H1 (cell line): Measurements from ENCODE around the gene CDKN3. TPM values are rescaled to one million over a fixed set of nuclear protein-coding genes. Genes with fewer than 3 reads are reported as not detected.

Experiments used
- CHD1 ChIP-seq: IDR thresholded peaks from 2 replicates; pipeline ENCODE4 v1.6.1; 2012; ENCODE audit warnings: low read depth, low read length, improper control_type of control experiment
- CHD7 ChIP-seq: fragments of 300-600 bp; sonication (generic); IDR thresholded peaks from 2 replicates; pipeline ENCODE4 v1.7.1; 2012; ENCODE audit warnings: low read length, moderate library complexity, mild to moderate bottlenecking, inconsistent platforms; ENCODE audit not compliant: insufficient replicate concordance
- EP300 ChIP-seq, 2 experiments: IDR thresholded peaks; 1 replicate in 1 of 2; 2 replicates in 1 of 2; pipeline ENCODE4 v1.6.1; 2011 to 2012; ENCODE audit warnings: low read depth in 2 of 2, low read length in 2 of 2, mild to moderate bottlenecking in 2 of 2, borderline replicate concordance in 1 of 2, inconsistent platforms in 1 of 2, moderate library complexity in 1 of 2
- JUN ChIP-seq: IDR thresholded peaks from 2 replicates; pipeline ENCODE4 v1.6.1; 2011; ENCODE audit warnings: low read depth, mild to moderate bottlenecking, improper control_type of control experiment, low read length
- JUND ChIP-seq: IDR thresholded peaks from 2 replicates; pipeline ENCODE4 v1.6.1; 2011; ENCODE audit warnings: mild to moderate bottlenecking, improper control_type of control experiment, low read length
- KDM5A ChIP-seq: fragments of 200-600 bp; IDR thresholded peaks from 2 replicates; pipeline ENCODE4 v1.7.1; 2012; ENCODE audit warnings: mild to moderate bottlenecking, low read length, inconsistent platforms, mixed read lengths
- NANOG ChIP-seq: IDR thresholded peaks from 2 replicates; pipeline ENCODE4 v1.6.1; 2011; ENCODE audit warnings: low read length, low read depth, mild to moderate bottlenecking, inconsistent platforms; ENCODE audit not compliant: insufficient read depth, poor library complexity, severe bottlenecking
- RNF2 ChIP-seq: fragments of 200-900, 300-1000 bp; sonication (generic); IDR thresholded peaks from 2 replicates; pipeline ENCODE4 v1.7.1; 2016; ENCODE audit warnings: borderline replicate concordance, low read depth, mild to moderate bottlenecking, antibody characterized with exemption, low read length; ENCODE audit not compliant: poor library complexity, severe bottlenecking; ENCODE audit errors: missing control alignments
- RXRA ChIP-seq: IDR thresholded peaks from 2 replicates; pipeline ENCODE4 v1.6.1; 2011; ENCODE audit warnings: low read depth, mild to moderate bottlenecking, low read length, moderate library complexity; ENCODE audit not compliant: insufficient read depth
- SP2 ChIP-seq: IDR thresholded peaks from 2 replicates; pipeline ENCODE4 v1.6.1; 2012; ENCODE audit warnings: mild to moderate bottlenecking, low read length, inconsistent platforms
- TAF7 ChIP-seq: optimal IDR thresholded peaks from 2 replicates; pipeline ENCODE3; 2011; ENCODE audit warnings: low read depth, mild to moderate bottlenecking, inconsistent platforms, low read length, moderate library complexity, borderline replicate concordance
- polyA plus RNA-seq, 7 experiments: library from polyadenylated mRNA; depleted of rRNA in 3 of 7; stranded (reverse) in 5 of 7; unstranded in 2 of 7; fragments of >200 nt in 5 of 7; fragments of 200-250 nt in 2 of 7; gene quantifications; 1 replicate in 5 of 7; 2 replicates in 1 of 7; 4 replicates in 1 of 7; pipeline versions ENCODE4 v1.2.1 to v1.2.3, GENCODE V29; 2011 to 2013; ENCODE audit warnings: missing spikeins in 2 of 7, mixed read lengths in 2 of 7
- total RNA-seq: library from RNA; stranded (reverse); fragmentation: NEBNext Ultra II Directional; extraction: Animal tissue kit (Norgen Biotek cat#: 25700); gene quantifications from 2 replicates; pipeline ENCODE4 v1.2.1, GENCODE V29; 2021

The CDKN3 gene
- total and polyA plus RNA-seq, 2 of the 8 experiments (the other 6 are each of a cell fraction or from before 2014, with no cell fraction given): 43.5 to 48.3 TPM

- TF ChIP-seq CHD7 (no peak), CHD1 (no peak), KDM5A (no peak), SP2 (no peak), RXRA (no peak), JUND (no peak), JUN (no peak), EP300 (IDR thresholded peaks at IDR 0.05; ENCODE audit: borderline replicate concordance in 1 of 2, low read depth in 2 of 2, low read length in 2 of 2) (no peak), RNF2 (no peak), NANOG (no peak), TAF7 (no peak)
Measured at GRCh38 chr14:54462048-54462447, 65.2 kb downstream of the CDKN3 start (continued).
